ENCODE measurements around the gene NOSTRIN. TPM values are rescaled to one million over a fixed set of nuclear protein-coding genes. Genes with fewer than 3 reads are reported as not detected.

NOSTRIN gene
- polyA plus RNA-seq, 3 donors, result not detected

GRCh38 chr2:168757223-168757622 lies 45.2 kb upstream of the NOSTRIN start:
- H3K27ac ChIP-seq (ENCODE audit: low read depth in 1 of 2, low read length in 2 of 2), result no peak overlapping the region
- TF ChIP-seq CTCF (IDR thresholded peaks at IDR 0.05), result no peak
- H3K9ac ChIP-seq (ENCODE audit: insufficient read depth, low read length, poor library complexity, severe bottlenecking), result no peak overlapping the region
- no peak for DNase-seq
- no peaks in the 10 kb centered on the region for H3K79me2 ChIP-seq (ENCODE audit: insufficient read depth, low read length)
- no peak overlapping the region for H2AFZ ChIP-seq (ENCODE audit: insufficient read depth, low read depth, low read length, poor library complexity, severe bottlenecking)
- intact Hi-C loops (cut with micrococcal nuclease), result no loop called here
- H3K27me3 ChIP-seq (ENCODE audit: control insufficient read depth in 2 of 2, insufficient read depth in 2 of 2, low read length in 2 of 2), result no peaks in the 10 kb centered on the region
- no peaks in the 10 kb centered on the region for H4K20me1 ChIP-seq (ENCODE audit: insufficient read depth, low read length)
- H3K4me1 Mint-ChIP-seq, result peaks cover 16% of the 10 kb centered on the region
- no peak overlapping the region for H3K4me2 ChIP-seq (replicated peaks; ENCODE audit: extremely low read depth, low read length, poor library complexity, severe bottlenecking)
- no peaks in the 10 kb centered on the region for H3K9me3 ChIP-seq (replicated peaks in 1 of 2; ENCODE audit: control insufficient read depth in 1 of 2, insufficient read depth in 1 of 2, low read length in 2 of 2)
- no peak overlapping the region for H3K4me3 Mint-ChIP-seq
- H3K9me3 Mint-ChIP-seq, result peaks cover 0 to 1% (median 0%) of the 10 kb centered on the region in 7 donors
- peak overlapping the region in 4 of 7 donors; percentile 22 to 77 (median 40) for H3K27ac Mint-ChIP-seq
- peaks cover 0 to 3% (median 0%) of the 10 kb centered on the region in 3 donors for H3K27me3 Mint-ChIP-seq (ENCODE audit: low read depth in 3 of 3)
- peaks cover 51 to 64% of the 10 kb centered on the region in 2 donors for H3K36me3 Mint-ChIP-seq
- WGBS (ENCODE audit: insufficient coverage), result 14% methylated on average over 1 of the region's 3 CpGs
- no peak overlapping the region for H3K4me3 ChIP-seq (replicated peaks in 1 of 3; ENCODE audit: low read depth in 2 of 3, low read length in 3 of 3)
- H3K36me3 ChIP-seq (replicated peaks in 1 of 2; ENCODE audit: control insufficient read depth in 1 of 2, insufficient read depth in 2 of 2, low read length in 2 of 2), result peaks cover 27 to 68% of the 10 kb centered on the region in 2 donors
- H3K4me1 ChIP-seq (ENCODE audit: control insufficient read depth in 1 of 2, insufficient read depth in 2 of 2, low read length in 2 of 2), result no peaks in the 10 kb centered on the region

- Mint-ChIP-seq H3K4me1 (peaks cover 16% of the 10 kb centered on the region), H3K27ac (no peak overlapping the region), H3K9me3 (peaks cover 0 to 5% (median 0%) of the 10 kb centered on the region in 7 donors), H3K36me3 (peaks cover 37 to 58% of the 10 kb centered on the region in 2 donors), H3K4me3 (no peak overlapping the region), H3K27me3 (ENCODE audit: low read depth in 3 of 3) (peaks cover 0 to 2% (median 2%) of the 10 kb centered on the region in 3 donors)
- WGBS (ENCODE audit: insufficient coverage), result no CpG with 5 or more reads among the region's 3 CpGs
- Histone ChIP-seq H3K79me2 (ENCODE audit: insufficient read depth, low read length) (no peaks in the 10 kb centered on the region), H3K4me2 (replicated peaks; ENCODE audit: extremely low read depth, low read length, poor library complexity, severe bottlenecking) (no peak overlapping the region), H3K9ac (ENCODE audit: insufficient read depth, low read length, poor library complexity, severe bottlenecking) (no peak overlapping the region), H3K36me3 (replicated peaks in 1 of 2; ENCODE audit: control insufficient read depth in 1 of 2, insufficient read depth in 2 of 2, low read length in 2 of 2) (peaks cover 21 to 53% of the 10 kb centered on the region in 2 donors), H3K4me3 (replicated peaks in 1 of 3; ENCODE audit: low read depth in 2 of 3, low read length in 3 of 3) (no peak overlapping the region), H2AFZ (ENCODE audit: insufficient read depth, low read depth, low read length, poor library complexity, severe bottlenecking) (no peak overlapping the region), H3K9me3 (replicated peaks in 1 of 2; ENCODE audit: control insufficient read depth in 1 of 2, insufficient read depth in 1 of 2, low read length in 2 of 2) (no peaks in the 10 kb centered on the region), H3K27me3 (ENCODE audit: control insufficient read depth in 2 of 2, insufficient read depth in 2 of 2, low read length in 2 of 2) (no peaks in the 10 kb centered on the region), H4K20me1 (ENCODE audit: insufficient read depth, low read length) (no peaks in the 10 kb centered on the region), H3K4me1 (ENCODE audit: control insufficient read depth in 1 of 2, insufficient read depth in 2 of 2, low read length in 2 of 2) (no peaks in the 10 kb centered on the region), H3K27ac (ENCODE audit: low read depth in 1 of 2, low read length in 2 of 2) (no peak overlapping the region)
- peak; percentile 38 for TF ChIP-seq CTCF (IDR thresholded peaks at IDR 0.05)
- intact Hi-C loops (cut with micrococcal nuclease), result no loop called here
- DNase-seq, result peak in 2 of 3 donors; percentile 11 to 12
Measured at GRCh38 chr2:168758970-168759820, 43.2 kb upstream of the NOSTRIN start.
